Peyer's patch (tissue), 4 donors: ENCODE data around the gene UFC1.

ENCODE experiments used
- CTCF ChIP-seq, 6 experiments: fragments of 450-650 bp in 4 of 6; fragments of 200-600 bp in 2 of 6; sonication (generic) in 1 of 6; IDR thresholded peaks; one replicate each; pipeline ENCODE4 v1.5.1; 2017 to 2019; ENCODE audit warnings: antibody characterized with exemption in 6 of 6, mild to moderate bottlenecking in 3 of 6, moderate library complexity in 1 of 6
- POLR2A ChIP-seq, 2 donors: fragments of 450-650 bp; IDR thresholded peaks; one replicate each; pipeline ENCODE4 v1.5.1; 2017; ENCODE audit warnings: antibody characterized with exemption in 2 of 2, mild to moderate bottlenecking in 2 of 2, moderate library complexity in 2 of 2

DNA sequence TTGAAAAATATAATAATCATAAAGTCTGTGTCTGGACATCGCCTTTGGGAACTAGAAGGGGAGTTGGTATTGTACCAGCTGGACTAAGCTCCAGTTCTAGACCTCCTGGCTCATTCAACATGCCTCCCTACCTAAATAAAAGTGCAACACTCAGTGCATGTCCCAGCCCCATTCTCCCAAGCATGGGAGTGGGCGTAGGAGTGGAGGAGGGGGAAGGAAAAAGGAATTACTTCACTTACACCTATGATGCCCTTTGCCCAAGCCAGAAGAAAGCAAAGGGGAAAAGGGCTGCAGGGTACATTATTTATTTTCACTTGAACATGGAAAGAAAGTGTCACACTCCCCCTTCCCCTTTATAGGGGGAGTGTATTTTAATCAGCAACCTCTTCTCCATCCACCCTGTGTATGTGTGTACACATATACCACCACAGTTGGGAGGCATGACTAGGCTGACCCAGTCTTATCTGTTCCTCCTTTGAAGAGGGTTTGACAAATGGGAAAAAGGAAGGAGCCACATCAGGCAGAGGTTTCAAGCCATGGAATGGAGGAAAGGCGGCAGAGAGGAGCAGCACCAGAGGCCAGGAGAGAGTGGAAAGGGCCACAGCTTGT lies 32.6 kb upstream of the UFC1 start:
- TF ChIP-seq CTCF (IDR thresholded peaks at IDR 0.05) (no peak), POLR2A (IDR thresholded peaks at IDR 0.05) (no peak)
